HuH-7.5 (cell line): Measurements from ENCODE around the gene ASB8.

Source experiments
- DNase-seq: peaks from one replicate; pipeline ENCODE4 v3.0.0; 2011; ENCODE audit warnings: low spot score

Gene ASB8

DNA sequence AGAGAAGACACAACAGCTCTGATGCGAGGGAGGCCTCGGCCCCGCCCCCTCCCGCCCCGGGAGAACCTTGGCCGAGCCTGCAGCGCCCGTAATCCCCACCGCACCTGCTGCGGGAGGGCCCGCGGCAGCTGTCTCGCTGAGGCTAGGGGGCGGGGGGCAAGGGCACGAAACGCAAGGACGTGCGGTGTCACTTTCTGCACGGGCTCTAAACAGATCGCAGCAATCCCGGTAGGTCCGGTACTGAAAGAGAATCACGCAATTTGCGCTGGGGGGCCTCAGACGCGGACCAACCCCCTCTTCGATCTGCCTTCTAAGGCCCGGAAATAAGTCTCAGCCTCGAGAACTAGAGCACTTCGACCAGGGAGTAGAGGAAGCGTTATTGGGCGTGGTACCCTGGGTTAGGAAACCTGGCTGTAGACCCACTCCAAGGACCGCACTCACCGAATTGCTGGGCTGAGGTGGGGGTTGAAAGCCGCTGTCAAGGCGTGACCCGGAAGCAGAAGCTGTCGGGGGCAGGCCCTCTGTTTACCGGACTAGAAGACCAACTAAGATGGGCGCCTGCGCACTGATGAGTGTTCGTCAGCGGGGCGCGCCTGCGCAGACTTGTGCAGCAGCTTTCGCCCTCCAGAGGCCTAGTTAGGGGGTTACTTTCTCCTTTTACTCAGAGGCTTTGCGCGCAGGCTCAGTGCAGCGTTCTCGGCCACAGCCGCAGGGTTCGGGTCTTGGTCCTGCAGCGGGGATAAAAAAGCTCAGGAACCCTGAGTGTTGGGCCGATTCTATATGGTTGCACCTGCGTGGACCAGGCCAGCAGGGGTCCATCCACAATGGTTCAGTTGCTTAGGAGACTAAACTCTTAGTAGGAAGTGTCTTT, at the start of gene ASB8:
Gene ASB8, minus strand, starts transcription at position 498 of the 871 bp plus-strand sequence. CDS start 4,019 bp downstream, outside the sequence.
- peak; percentile 86 for DNase-seq

DNA sequence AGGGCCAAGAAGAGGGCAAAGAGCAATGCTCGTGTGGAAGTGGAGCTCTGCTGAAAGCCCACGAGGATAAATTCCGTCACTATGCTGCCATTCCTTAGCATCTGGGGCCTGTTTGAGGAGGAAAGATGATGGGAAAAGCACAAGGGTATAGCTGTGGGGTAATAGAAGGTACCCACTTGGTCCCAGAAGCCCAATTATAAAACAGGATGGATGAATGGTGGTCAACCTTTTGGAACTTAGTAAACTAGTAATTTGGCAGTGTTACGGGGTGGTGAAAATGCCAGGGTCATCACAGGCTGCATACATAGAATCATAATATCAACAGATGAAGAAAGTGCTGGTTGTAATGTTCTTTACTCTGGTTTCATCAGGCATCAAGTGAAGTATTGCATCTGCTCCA, 45.9 kb upstream of the ASB8 start, which contains the start of gene OR10AD1:
Gene OR10AD1, minus strand, starts transcription at position 101 of the 400 bp plus-strand sequence. Its CDS starts 0 bp downstream, at position 101.
- no peak for DNase-seq

- no peak for DNase-seq
Observed at GRCh38 chr12:48202766-48203165, 45.5 kb upstream of the ASB8 start.

GRCh38 chr12:48201516-48201915, 44.2 kb upstream of the ASB8 start:
- DNase-seq: no peak

DNA sequence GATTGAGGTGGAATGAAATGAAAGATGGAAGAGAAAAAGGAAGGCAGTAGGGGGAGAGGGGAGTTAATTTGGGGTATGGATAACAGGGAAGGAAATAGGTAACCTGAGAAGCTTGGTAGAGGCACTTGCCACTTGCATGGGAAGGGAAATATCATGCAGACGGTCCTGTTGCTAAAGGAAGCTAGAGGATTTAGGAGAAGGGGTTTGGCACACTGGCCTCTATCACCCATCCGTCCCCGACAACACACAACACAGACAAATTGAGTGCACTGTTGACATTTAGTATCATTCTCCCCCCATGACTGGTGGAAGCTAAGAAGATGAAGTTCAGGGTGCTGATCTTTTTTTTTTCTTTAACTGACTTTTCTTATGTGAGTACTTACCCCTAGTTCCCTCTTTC, 43.8 kb upstream of the ASB8 start:
- no peak for DNase-seq

DNA sequence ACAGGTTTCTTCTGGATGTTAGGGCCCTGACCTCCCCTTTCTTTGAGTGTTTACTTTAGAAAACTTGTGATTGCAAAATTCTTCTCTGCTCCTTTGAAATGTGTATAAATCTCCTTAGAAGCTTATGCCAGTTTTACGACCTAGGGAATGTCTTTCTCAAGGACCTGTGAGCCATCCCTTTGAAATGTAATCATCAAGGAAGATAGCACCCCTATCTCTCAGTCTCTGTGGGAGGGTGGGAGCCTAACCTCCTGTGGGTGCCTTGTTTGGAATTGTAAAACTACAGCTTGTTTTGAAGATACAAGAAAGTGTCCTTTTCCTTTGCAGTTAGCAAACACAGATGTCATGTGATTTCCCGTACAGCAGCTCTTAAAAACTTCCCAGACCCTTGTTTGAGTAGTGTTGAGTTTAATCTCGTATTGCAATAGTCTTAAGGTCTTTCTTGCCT, 42.5 kb upstream of the ASB8 start:
- no peak for DNase-seq

DNA sequence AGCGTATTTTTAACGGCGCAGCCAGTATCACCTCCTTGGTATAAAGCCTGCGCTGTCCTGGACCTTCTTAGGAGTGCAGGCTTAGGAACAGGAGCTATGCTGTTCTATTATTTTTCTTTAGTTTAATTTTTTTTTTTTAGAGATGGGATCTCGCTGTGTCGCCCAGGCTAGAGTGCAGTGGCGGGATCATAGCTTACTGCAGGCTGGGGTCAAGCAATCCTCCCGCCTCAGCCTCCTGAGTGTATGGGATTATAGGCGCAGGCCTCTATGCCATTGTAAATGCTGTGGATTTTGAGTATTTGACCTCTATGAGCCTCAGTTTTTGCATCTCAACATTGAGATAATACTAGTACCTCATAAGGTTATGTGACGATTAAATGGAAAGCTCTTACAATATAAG, 41.7 kb upstream of the ASB8 start:
- no peak for DNase-seq

DNA sequence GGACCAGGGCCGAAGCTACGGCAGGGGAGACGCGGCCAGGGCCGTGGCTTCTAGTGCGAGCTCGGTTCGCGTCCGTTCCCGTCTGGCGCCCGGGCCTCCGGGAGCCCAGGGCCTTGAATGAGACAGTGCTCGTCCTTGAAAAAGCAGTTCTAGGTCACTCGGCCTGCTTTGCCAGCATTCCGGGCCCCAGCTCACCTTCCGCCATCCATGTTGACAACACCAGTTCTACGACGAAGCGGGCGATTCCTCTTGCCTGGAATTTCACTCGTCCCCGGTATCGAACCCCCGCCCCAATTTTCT, 41.3 kb upstream of the ASB8 start:
- DNase-seq: no peak

GRCh38 chr12:48197971-48198671, 40.8 kb upstream of the ASB8 start:
- peak; percentile 59 for DNase-seq

DNA sequence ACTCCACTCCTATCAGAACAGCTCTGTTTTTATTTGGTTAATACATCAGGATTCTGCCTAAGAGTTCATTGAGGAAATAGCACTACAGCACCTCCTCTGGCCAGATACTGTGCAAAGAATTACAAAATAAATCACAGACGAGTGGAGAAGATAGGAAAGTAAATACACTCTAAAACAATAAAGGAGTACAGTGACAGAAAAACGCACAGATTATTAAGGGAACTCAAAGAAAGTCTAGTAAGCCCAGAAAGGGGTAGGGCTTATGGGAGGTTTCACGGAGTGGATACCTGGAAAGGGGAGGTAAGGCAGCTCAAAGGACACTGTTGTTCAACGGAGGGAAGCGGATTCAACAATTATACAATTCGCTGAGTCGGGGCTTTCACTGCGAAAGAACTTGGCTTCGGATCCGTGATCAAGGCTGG, 40.2 kb upstream of the ASB8 start:
- no peak for DNase-seq

- no peak for DNase-seq
Observed at GRCh38 chr12:48194799-48195201, 37.5 kb upstream of the ASB8 start.

DNA sequence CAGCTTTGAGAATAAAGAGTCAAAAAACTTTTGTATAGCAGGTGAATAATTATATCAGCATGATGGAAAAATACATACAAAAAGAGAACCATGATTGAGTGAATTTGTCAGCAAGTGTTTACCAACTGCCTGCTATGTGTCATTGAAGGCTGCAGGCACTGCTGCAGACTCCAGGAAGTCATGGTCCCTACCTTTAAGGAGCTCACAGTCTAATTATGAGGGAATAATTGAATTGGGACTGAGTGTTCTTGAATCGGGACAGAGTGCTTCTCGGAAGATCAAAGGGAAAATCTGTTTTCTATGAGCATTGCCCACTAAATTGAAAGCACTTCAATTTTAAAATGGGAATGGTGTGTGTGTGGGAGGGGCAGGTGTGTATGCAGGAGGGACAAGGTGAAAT, 36.3 kb upstream of the ASB8 start:
- no peak for DNase-seq

GRCh38 chr12:48192861-48193260, 35.5 kb upstream of the ASB8 start:
- DNase-seq: no peak

- no peak for DNase-seq
Observed at GRCh38 chr12:48191096-48191495, 33.8 kb upstream of the ASB8 start.

DNA sequence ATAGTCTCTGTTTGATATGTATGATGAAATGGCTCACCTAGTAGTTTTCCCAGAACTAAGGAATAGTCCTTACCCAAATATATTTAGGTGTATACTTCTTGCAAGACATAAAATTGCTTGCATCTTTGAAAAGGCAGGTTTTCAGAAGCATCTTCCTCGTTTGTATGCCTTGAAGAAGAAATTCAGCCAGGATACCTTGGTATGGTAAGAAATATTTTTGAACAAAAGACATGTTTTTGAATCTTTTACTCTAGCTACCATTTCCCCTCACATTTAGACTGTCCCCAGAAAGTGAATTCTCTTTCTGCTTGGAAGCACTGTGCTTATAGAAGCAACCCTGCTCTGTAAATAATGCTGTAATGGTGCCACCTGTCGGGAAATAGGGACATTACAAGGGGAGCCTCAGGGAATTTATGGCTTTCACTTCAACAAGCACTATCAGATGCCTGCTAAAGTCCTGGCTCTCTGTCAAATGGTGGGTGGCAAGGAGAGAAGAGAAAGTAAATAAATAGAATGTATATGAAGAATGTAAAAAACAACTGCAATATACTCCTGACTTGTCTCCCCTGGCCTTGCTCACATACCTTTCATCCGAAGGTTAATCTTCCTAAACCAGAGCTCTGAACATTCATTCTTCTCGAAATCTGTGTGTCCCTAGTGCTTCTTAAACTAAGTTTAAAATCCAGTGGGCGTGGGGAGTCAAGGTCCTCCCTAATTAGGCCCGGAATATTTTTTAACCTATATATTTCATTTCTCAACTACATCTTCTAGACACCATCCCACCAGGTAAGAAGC, 32.2 kb upstream of the ASB8 start:
- DNase-seq: peak; percentile 65

DNA sequence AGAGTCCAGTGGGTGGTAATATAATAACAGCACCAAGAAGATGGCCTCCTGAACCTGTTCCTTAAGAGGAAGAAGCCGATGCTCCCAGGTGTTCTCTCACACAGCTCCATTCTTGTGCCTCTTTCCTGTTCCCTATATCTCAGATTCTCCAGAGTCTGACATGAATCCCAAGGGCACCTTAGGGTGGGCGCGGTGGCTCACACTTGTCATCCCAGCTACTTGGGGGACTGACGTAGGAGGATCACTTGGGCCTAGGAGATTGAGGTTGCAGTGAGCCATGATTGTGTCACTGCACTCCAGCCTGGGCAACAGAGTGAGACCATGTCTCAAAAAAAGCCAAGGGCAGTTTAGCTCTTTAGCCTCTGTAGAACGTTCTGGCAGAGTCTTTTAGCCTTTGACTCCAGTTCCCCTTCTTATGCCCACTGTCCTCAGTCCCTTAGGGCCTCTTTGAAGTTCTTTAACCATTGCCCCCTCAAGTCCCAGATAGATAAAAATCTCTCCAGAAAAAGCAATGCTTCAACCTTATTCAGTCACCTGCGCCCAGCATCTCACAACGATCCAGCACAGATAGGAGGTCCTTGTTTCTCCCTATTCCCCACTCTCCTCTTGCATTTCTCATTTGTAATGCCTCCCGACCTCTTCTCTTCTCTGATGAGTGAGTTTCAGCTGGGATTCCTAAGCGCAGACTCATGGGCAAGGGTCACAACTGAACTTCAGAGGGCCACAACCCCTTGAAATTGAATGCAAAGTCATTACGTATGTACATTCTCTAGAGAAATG, 30.8 kb upstream of the ASB8 start:
- DNase-seq: no peak

GRCh38 chr12:48185181-48185919, 28.0 kb upstream of the ASB8 start:
- no peak for DNase-seq

DNA sequence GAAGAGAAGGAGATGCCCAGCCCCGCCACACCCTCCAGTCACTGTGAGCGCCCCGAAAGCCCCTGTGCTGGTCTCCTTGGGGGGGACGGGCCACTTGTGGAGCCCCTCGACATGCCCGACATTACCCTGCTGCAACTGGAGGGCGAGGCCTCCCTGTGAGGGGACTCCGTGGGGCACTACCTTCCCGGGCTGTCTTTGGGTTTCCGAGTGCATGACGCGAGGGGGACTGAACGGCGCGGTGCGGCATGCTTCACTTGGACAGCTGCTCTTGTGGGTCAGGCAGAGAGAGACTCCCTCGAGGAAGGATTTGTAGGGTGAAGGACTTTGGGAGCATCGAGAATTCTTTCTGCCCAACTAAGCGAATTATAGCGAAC, 27.2 kb upstream of the ASB8 start:
- no peak for DNase-seq

DNA sequence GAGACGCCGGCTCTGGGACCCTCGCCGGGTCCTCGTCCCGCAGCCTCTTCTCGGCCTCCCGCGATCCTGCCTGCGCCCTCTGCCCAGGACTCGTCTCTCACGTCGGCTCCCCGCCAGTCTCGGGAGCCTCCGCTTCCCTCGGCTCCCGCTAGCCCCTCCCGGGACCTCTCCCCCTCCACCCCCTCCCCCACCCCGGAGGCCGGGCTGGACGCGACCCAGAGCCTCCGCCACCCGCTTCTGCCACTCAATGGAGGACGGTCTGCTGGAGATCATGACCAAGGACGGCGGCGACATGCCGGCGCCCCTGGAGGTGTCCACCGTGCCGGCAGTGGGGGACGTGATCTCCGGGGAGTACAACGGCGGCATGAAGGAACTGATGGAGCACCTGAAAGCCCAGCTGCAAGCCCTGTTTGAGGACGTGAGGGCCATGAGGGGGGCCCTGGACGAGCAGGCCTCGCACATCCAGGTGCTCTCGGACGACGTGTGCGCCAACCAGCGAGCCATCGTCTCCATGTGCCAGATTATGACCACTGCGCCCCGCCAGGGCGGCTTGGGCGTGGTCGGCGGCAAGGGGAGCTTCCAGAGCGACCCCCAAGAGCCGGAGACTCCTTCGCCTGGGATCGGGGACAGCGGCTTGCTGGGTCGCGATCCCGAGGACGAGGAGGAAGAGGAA, 26.7 kb upstream of the ASB8 start:
- no peak for DNase-seq

DNA sequence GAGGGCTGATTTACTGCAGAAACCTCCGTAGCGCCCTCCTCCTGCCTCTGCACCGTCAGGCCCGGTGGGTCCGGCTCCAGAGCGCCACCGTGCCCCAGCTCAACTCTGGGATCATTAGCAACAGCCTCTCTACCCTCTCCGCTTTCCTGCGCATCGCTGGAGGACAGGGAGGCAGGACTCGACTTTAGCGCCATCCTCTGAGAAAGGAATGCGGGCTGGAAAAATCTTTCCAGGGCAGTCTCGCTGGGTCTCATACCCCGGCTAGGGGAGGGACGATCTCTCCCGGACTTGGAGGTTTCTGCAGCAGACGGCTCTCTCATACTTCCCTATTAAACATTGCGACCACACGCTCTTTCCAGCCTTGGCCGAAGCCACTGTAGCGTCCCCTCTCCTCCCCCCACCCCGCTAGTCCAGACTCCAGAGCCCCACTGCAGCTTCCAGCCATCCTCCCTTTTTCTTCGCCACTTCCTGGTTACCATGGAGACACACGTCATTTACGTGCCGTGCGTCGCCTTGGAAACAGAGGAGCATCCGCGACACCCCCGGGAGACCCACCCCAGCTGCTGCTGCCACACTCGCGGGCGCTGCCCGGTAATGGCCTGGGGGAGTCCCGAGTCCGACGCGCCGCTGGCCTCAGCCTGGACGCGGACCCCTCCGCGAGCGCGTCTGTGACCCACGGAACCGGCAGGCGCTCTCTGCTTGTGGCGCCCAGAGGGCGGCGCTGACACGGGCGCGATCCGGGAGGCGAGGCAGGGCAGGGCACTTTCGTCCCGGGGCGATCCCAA, 26.0 kb upstream of the ASB8 start, which contains the start of gene CCDC184:
Gene CCDC184, plus strand, starts transcription at position 554 of the 785 bp plus-strand sequence. CDS start 479 bp downstream, outside the sequence.
- peak; percentile 49 for DNase-seq
